C1 segment of cervical spinal cord (tissue), 14 donors: ENCODE data around the gene TRIM36.

Experiments
- DNase-seq, 14 donors: peaks; one replicate each; lab custom pipeline; 2025; lab: John Stamatoyannopoulos, UW

TRIM36 gene

GRCh38 chr5:115079924-115080623 lies 89.6 kb downstream of the TRIM36 start:
- DNase-seq, result no peak
